SHP77 treated with DMSO at 0.1 percent for 48 hours (cell line): ENCODE data around the gene KRTAP13-1.
A peak's percentile ranks its signal among the peaks of the same experiment; 100 is the strongest.

Source experiments
- DNase-seq: peaks from one replicate; lab custom pipeline; 2025; lab: John Stamatoyannopoulos, UW

KRTAP13-1 gene, protein sequence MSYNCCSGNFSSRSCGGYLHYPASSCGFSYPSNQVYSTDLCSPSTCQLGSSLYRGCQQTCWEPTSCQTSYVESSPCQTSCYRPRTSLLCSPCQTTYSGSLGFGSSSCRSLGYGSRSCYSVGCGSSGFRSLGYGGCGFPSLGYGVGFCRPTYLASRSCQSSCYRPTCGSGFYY

DNA sequence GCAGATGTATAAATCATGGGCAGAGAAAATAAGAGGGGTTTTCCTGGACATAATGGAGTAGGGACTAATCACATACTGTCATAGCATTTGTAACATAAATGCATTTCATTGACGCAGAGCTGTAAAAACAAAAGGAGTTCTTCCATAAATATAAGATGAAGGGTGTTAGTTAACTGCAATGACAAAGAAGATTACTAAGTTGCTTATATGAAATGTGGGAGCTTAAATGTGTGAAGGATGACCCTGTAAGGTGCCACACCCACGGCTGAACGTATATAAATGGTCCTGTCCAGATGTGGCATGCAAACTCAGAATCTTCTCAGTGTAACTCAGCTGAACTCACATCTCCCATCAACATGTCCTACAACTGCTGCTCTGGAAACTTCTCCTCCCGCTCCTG, at the start of gene KRTAP13-1:
Gene KRTAP13-1 (plus strand): TSS at position 301 of the 400 bp plus-strand sequence. CDS start 56 bp downstream, at position 357.
- no peak for DNase-seq

DNA sequence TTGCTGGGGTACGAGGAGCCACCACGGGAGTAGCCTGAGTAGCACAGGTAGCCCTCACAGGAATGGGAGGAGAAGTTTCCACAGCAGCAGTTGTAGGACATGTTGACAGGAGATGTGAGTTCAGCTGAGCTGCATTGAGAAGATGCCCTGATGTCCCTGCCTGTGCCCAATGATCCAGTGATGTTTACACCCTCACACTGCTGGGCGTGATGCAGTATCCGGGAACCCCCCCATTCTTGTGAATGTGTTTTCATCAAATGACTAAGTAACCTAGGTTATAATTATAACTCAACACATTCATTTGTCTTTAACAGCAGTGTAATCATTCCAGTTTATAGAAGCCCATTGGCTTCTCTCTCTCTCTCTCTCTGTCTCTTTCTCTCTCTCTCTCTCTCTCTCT, 47.3 kb upstream of the KRTAP13-1 start, which contains the start of gene KRTAP23-1:
Gene KRTAP23-1 (minus strand): TSS at position 101 of the 400 bp plus-strand sequence. CDS start 0 bp downstream, at position 101.
- no peak for DNase-seq

DNA sequence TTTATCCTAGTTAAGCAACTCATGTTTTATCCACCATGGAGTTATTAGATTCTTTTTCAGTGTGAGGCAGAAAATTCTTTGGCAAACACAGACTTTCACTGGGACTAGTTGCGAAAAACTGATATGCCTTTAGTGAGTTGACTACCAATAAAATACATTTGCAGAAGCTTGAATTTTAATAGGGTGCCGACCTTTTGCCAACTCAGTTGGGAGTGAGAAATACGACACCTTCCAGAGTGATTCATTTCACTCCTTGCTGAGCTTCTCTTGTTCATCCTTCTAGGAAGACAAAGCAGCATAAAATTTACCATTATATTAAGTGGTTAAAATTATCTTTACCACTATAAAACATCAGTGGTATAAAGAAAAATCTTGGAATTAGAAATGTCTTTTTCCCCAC, 46.3 kb upstream of the KRTAP13-1 start:
- DNase-seq, result no peak

DNA sequence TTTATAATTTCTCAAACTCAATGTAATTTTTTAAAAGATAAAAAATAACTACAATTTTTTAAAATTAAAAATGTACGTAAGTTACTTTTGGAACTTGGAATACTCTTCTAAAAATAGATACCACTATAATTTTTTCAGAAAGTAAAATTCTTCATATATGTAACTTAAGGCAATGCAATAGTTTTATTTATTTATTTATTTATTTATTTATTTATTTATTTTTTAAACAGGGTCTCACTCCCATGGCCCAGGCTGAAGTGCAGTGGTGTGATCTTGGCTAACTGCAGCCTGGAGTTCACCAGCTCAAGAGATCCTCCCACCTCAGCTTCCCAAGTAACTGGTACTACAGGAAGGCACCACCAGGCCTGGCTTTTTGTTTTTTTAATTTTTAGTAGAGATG, 44.3 kb upstream of the KRTAP13-1 start:
- no peak for DNase-seq

- DNase-seq, result no peak
These were observed 41.4 kb upstream of the KRTAP13-1 start for GRCh38 chr21:30354308-30355005.

DNA sequence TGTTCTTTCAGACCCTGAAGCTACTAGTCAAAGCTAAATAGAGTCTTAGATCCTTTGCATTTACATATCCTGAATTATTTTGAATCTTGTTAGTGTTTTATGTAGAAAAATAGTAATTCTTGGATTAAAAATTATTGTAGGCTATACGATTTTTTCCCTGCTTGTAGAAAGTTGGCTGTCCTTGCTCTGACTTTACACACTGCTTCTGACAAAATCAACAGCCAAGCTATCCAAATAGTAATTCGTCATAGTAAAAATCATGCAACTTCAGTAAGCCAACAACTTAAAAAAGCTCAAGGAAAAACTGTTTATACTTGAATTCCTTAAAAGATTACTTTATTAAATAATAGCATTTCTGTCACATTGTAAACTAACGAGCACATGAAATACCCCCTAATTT, 39.9 kb upstream of the KRTAP13-1 start:
- no peak for DNase-seq

DNA sequence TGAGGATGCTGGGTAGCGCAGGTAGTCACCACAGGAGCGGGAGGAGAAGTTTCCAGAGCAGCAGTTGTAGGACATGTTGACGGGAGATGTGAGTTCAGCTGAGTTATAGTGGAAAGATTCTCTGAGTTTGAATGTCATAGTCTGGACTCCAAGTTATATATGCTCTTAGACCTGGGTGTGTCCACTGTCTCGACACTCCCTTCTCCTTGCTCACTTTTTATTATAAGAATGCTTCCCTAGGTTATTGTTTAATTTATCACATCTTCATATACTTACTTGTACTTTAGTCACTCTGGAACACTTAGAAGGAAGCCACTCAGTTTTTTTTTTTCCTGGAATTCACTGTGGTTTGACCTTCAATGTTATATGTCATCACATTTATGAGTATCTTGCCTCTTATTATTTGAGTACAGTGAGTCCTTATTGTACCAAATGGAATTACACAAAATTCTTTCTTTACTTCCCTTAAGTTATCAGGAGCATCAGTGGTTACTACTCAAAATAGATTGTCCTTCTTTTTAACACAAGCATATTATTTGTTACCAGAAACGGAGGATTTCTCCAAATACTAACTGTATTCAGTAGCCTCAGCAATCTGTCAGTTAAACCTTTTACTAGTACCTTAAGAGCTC, 23.6 kb upstream of the KRTAP13-1 start, which contains the start of gene KRTAP13-2:
Gene KRTAP13-2 (minus strand): TSS at position 133 of the 632 bp plus-strand sequence. CDS start 58 bp downstream, at position 75.
- no peak for DNase-seq

DNA sequence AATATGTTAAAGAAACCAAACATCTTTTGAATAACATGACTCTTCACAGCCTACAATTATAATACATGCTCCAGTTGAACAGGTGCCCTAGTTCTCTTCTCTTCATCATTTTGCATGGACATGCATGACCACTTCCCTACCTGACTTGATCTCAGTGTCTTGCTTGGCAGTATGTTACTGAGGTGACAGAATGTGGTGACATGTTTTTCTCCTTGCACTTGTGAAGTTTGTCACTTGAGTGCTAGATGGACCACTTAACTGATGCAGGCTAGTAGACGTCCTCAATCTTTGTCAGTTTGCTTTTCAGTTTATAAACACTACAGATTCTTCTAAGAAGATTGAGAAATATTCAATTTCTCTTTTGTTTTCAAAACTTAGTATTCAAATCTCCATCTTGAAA, 13.6 kb upstream of the KRTAP13-1 start:
- DNase-seq, result no peak

DNA sequence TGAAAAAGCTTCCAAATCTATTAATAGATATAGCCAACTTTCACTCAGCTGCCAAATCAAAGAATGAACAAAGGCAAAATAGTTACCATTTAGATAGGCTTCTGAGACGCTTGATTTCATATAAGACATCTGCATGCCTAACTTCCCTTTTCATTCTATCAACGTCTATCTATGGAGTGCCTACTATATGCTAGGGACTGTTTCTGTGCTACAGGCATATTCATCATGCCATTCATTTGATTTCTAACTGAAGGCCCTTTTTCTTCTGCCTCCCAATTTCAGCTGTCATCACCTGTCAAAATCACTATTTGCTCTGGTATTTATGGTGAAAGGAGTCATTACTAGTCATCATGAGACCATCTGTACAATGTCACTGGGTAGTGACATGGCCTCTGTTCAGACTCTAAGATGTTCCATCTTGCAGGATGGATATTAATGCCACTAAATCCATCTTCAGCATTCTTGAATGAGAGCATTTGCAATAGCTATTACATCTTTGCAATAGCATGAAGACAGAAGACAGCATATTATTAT, 4.3 kb upstream of the KRTAP13-1 start:
- DNase-seq, result no peak

DNA sequence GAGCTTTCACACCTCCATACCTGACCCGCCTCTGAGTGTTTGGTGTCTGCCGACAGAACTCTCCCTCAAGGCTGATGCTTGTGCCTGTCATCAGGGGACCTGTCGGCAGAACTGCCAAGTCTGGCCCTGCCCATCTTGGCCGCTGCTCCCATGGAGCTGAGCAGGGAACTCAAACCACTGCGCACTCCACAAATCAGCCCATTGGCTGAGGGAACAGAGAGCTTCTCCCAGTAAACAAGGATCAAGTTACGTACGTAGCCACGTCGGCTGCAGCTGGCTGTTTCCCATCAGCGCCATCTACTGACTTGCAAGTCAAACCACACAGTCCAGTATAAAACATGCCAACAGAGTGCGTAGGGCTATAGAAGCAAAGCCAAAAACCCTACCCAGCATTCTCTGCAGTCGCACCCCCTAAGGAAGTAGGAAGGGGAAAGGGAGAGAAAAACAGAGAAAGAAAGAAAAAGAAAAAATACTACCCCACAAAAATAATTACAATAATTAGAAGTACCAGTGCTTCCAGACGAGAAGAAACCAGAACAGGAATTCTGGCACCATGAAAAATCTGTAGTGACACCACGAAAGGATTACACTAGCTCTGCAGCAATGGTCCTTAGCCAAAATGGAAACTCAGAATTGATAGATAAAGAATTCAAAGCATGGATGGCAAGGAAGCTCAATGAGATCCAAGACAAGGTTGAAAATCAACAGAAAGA, 13.1 kb downstream of the KRTAP13-1 start:
- peak; percentile 90 for DNase-seq

DNA sequence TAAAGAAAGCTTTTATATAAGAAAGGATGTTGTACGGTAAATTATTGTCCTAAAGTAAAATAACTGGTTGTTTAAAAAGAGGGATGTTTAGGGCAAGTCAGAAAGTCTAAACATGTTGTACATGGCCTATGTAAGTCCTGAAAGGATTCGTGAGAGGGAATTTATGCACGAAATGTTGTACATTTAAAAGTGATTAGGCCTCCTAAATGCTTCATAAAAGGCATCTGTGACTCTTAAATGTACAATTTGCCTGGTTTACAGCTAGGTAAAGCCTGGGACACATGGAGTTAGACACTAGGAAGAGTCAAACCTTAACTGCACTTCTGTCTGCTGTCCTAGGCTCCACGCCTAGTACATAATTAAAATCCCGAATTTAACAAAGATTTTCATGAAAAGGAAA, 20.2 kb downstream of the KRTAP13-1 start:
- DNase-seq, result no peak

- DNase-seq, result no peak
These were observed 30.0 kb downstream of the KRTAP13-1 start, which contains the start of gene KRTAP13-3 for GRCh38 chr21:30425826-30426225. Gene KRTAP13-3, minus strand, starts transcription at chr21:30425926. Its CDS starts 14 bp downstream, at chr21:30425912.

GRCh38 chr21:30426731-30427130, 30.9 kb downstream of the KRTAP13-1 start:
- no peak for DNase-seq

DNA sequence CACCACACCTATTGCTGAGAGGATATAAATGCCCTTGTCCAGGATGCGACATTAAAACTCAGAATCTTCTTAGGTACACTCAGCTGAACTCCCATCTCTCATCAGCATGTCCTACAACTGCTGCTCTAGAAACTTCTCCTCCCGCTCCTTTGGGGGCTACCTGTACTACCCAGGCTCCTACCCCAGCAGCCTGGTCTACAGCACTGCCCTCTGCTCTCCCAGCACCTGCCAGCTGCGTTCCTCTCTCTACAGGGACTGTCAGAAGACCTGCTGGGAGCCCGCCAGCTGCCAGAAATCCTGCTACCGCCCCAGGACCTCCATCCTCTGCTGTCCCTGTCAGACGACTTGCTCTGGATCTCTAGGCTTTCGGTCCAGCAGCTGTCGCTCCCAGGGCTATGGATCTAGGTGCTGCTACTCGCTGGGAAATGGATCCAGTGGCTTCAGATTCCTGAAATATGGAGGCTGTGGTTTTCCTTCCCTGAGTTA, 34.4 kb downstream of the KRTAP13-1 start, which contains the start of gene KRTAP13-4:
Gene KRTAP13-4 (plus strand): TSS at position 51 of the 486 bp plus-strand sequence. CDS start 56 bp downstream, at position 107.
- DNase-seq, result no peak

GRCh38 chr21:30434033-30434631, 38.3 kb downstream of the KRTAP13-1 start:
- peak; percentile 2 for DNase-seq

- no peak for DNase-seq
These were observed 41.3 kb downstream of the KRTAP13-1 start for GRCh38 chr21:30437010-30437565.

GRCh38 chr21:30439975-30440374, 44.1 kb downstream of the KRTAP13-1 start, which contains the start of gene KRTAP15-1:
Gene KRTAP15-1, plus strand, starts transcription at chr21:30440275. Its CDS starts 53 bp downstream, at chr21:30440328.
- DNase-seq, result no peak

DNA sequence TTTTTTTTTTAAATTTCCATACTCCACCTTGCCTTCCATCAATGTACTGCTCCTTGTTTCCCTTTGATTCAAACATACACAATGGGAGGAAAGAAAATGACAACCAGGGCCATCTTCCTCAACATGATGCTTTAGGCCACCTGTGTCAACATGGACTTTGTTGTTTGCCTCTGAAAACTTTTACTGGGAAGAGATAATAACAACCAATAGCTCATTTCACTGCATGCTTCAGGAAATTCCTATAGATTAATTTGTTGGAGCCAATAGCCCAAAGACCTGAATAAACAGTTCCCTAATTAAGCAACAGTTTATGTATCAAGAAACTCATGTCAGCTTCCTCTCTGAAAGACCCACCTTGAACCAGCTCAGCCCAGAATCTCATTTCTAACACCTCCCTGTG, 47.4 kb downstream of the KRTAP13-1 start:
- no peak for DNase-seq

DNA sequence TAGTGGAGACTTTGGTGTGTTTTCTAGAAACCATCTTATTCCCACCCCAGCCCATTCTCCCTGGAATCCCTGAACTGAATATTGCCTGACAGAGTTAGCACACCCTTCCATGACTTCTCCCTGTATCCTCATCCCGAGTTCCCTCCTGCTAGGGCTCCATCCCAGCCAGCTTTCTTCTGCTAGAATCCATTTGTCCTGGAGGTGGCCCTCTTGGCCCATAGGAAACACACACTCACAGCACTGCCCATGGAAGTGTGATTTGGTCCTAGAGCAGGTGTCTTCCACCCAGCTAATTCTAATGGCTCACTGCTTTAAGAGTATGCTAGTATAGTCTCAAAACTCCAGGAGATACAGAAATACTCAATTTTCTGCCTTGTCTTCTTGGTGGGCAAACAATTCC, 48.4 kb downstream of the KRTAP13-1 start:
- DNase-seq, result no peak
